Thyroid gland (tissue), 4 donors: ENCODE measurements around the gene DSG4. TPM values are rescaled to one million over a fixed set of nuclear protein-coding genes. Genes with fewer than 3 reads are reported as not detected.

Experiments used
- DNase-seq, 2 donors: peaks; one replicate each; pipeline ENCODE4 v3.0.0-alpha.2; 2019
- H3K27ac ChIP-seq, 3 donors: fragments of 200-600 bp; sonication (generic); 1 replicate in 2 of 3; 2 replicates in 1 of 3; pipeline ENCODE4 v1.5.1; 2016 to 2019; ENCODE audit warnings: mild to moderate bottlenecking in 1 of 3, moderate library complexity in 1 of 3
- H3K27me3 ChIP-seq: fragments of 200-600 bp; sonication (generic); one replicate; pipeline ENCODE4 v1.5.1; 2019
- H3K36me3 ChIP-seq, 2 donors: fragments of 200-600 bp; sonication (generic); one replicate each; pipeline ENCODE4 v1.5.1; 2016 to 2019
- H3K4me1 ChIP-seq, 2 donors: fragments of 200-600 bp; sonication (generic); one replicate each; pipeline ENCODE4 v1.5.1; 2017 to 2019
- H3K4me3 ChIP-seq, 3 donors: fragments of 200-600 bp; sonication (generic); replicated peaks in 1 of 3; 1 replicate in 2 of 3; 2 replicates in 1 of 3; pipeline ENCODE4 v1.5.1; 2016; ENCODE audit warnings: mild to moderate bottlenecking in 1 of 3
- H3K9me3 ChIP-seq: fragments of 200-600 bp; sonication (generic); one replicate; pipeline ENCODE4 v1.5.1; 2017
- CTCF ChIP-seq, 6 experiments: fragments of 200-600 bp in 3 of 6; fragments of 450-650 bp in 3 of 6; sonication (generic) in 3 of 6; IDR thresholded peaks; one replicate each; pipeline ENCODE4 v1.5.1; 2016 to 2019; ENCODE audit warnings: antibody characterized with exemption in 6 of 6, mild to moderate bottlenecking in 2 of 6, inconsistent platforms in 1 of 6, moderate library complexity in 1 of 6
- POLR2A ChIP-seq, 2 donors: fragments of 450-650 bp; IDR thresholded peaks; one replicate each; pipeline ENCODE4 v1.6.1; 2017; ENCODE audit warnings: antibody characterized with exemption in 2 of 2, mild to moderate bottlenecking in 2 of 2, moderate library complexity in 1 of 2
- WGBS, 2 donors: methylation state at CpG; one replicate each; pipeline ENCODE4 v1.1.5; 2017; 5-methylcytosine and 5-hydroxymethylcytosine counted together
- intact Hi-C: fragments of 100-400 bp; cut with DNase I; formaldehyde crosslinking; loops from one replicate; pipeline ENCODE4 v1.15.1; 2023
- total RNA-seq, 4 donors: library from RNA; depleted of rRNA; stranded (reverse); fragments of >200 nt; gene quantifications; one replicate each; pipeline ENCODE4 v1.2.3, GENCODE V29; 2016

Gene DSG4
- total RNA-seq, 4 donors from 2014 or later, result not detected

- no peak for TF ChIP-seq CTCF (IDR thresholded peaks at IDR 0.05)
- no peak for TF ChIP-seq POLR2A (IDR thresholded peaks at IDR 0.05)
These were observed 55.7 kb downstream of the DSG4 start for GRCh38 chr18:31432316-31432715.

GRCh38 chr18:31436825-31437224, 60.2 kb downstream of the DSG4 start:
- 73 to 86% methylated on average over 3 of the region's 3 CpGs for WGBS, 2 donors
- no peaks in the 10 kb centered on the region for H3K9me3 ChIP-seq

More at GRCh38 chr18:31432316-31432715, 55.7 kb downstream of the DSG4 start:
- DNase-seq, result no peak
- Histone ChIP-seq H3K27ac (no peak overlapping the region), H3K4me1 (no peaks in the 10 kb centered on the region), H3K36me3 (no peaks in the 10 kb centered on the region), H3K4me3 (no peak overlapping the region), H3K27me3 (no peaks in the 10 kb centered on the region), H3K9me3 (no peaks in the 10 kb centered on the region)
- intact Hi-C loops, result no loop called here
- 73 to 82% methylated on average over 1 of the region's 1 CpG for WGBS, 2 donors

GRCh38 chr18:31438402-31438801, 61.8 kb downstream of the DSG4 start:
- Histone ChIP-seq H3K27me3 (no peaks in the 10 kb centered on the region), H3K36me3 (no peaks in the 10 kb centered on the region), H3K27ac (no peak overlapping the region), H3K9me3 (no peaks in the 10 kb centered on the region), H3K4me3 (no peak overlapping the region), H3K4me1 (no peaks in the 10 kb centered on the region)
- no peak for DNase-seq
- intact Hi-C loops, result no loop called here
- TF ChIP-seq POLR2A (IDR thresholded peaks at IDR 0.05), result no peak
- TF ChIP-seq CTCF (IDR thresholded peaks at IDR 0.05), result no peak
- 84 to 89% methylated on average over 2 of the region's 2 CpGs for WGBS, 2 donors

More at GRCh38 chr18:31436825-31437224, 60.2 kb downstream of the DSG4 start:
- intact Hi-C loops, result no loop called here
- TF ChIP-seq POLR2A (IDR thresholded peaks at IDR 0.05) (no peak), CTCF (IDR thresholded peaks at IDR 0.05) (no peak)
- DNase-seq, result no peak
- Histone ChIP-seq H3K27me3 (no peaks in the 10 kb centered on the region), H3K36me3 (no peaks in the 10 kb centered on the region), H3K4me1 (no peaks in the 10 kb centered on the region), H3K27ac (no peak overlapping the region), H3K4me3 (no peak overlapping the region)

DNA sequence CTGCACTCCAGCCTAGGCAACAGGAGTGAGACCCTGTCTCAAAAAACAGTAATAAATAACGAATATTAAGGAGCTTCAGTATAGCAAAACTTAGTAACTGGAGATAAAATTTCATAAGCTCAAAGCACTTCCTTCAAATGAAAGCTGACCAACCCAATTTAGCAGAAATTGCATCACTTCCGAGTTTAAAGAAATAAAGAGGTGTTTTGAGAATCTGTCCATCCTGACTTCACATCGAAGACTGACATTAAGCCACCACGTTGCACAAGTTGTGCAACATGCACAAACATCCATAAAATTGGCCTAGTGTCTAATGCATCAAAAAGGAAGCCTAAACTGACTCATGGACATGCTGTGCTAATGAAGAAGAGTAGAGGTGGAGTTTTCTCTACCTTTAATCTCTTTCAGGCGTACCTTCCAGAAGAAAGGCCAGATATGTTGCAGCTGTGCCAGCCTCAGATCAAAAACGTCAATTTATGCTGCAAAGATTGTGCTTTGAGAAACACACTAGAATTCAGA, 63.3 kb downstream of the DSG4 start:
- Histone ChIP-seq H3K27ac (no peak overlapping the region), H3K4me1 (no peaks in the 10 kb centered on the region), H3K27me3 (no peaks in the 10 kb centered on the region), H3K36me3 (no peaks in the 10 kb centered on the region), H3K9me3 (no peaks in the 10 kb centered on the region), H3K4me3 (no peak overlapping the region)
- intact Hi-C loops, result no loop called here
- DNase-seq, result no peak
- WGBS, 2 donors, result 83 to 95% methylated on average over 6 of the region's 6 CpGs
- TF ChIP-seq POLR2A (IDR thresholded peaks at IDR 0.05) (no peak), CTCF (IDR thresholded peaks at IDR 0.05) (no peak)

DNA sequence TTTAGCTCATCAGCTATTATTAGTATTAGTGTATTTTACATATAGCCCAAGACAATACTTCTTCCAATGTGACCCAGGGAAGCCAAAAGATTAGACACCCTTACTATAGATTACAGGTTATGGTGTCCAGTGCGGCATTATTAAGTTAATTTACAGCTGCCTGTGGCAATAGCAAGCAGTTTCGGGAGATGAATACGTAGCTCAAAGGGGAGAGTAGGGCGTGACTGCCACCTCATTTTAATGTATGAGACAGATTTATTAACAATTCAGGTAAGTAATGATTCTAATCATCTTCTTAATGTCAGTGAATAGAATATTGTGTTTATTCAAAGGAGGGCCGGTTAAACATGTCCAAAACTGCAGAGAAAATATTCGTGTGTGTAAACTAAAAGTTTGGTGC, 64.2 kb downstream of the DSG4 start:
- H3K36me3 ChIP-seq, result no peaks in the 10 kb centered on the region
- no peak overlapping the region for H3K4me3 ChIP-seq
- DNase-seq, result no peak
- WGBS, 2 donors, result 92 to 94% methylated on average over 6 of the region's 6 CpGs
- H3K9me3 ChIP-seq, result no peaks in the 10 kb centered on the region
- no peak overlapping the region for H3K27ac ChIP-seq
- TF ChIP-seq POLR2A (IDR thresholded peaks at IDR 0.05) (no peak), CTCF (IDR thresholded peaks at IDR 0.05) (no peak)
- H3K4me1 ChIP-seq, result no peaks in the 10 kb centered on the region
- no peaks in the 10 kb centered on the region for H3K27me3 ChIP-seq
- intact Hi-C loops, result no loop called here
